Stomach (tissue), 9 donors: ENCODE measurements around the gene ARHGAP1. TPM values are rescaled to one million over a fixed set of nuclear protein-coding genes. Genes with fewer than 3 reads are reported as not detected.
A peak's percentile ranks its signal among the peaks of the same experiment; 100 is the strongest.
"Not testable (repeated sequence)": the region's sequence is repeated elsewhere in the genome, so short reads cannot be mapped to it uniquely, and the experiment has no call there.

Source experiments
- DNase-seq, 2 donors: peaks; one replicate each; pipeline versions ENCODE4 v3.0.0 to v3.0.0-alpha.2; 2013 to 2019
- H3K27ac ChIP-seq, 5 donors: fragments of 200-600 bp in 4 of 5; sonication (generic) in 4 of 5; one replicate each; pipeline ENCODE4 v1.5.1; 2013 to 2019; ENCODE audit warnings: mild to moderate bottlenecking in 1 of 5, moderate library complexity in 1 of 5
- H3K27me3 ChIP-seq, 3 donors: fragments of 200-600 bp; sonication (generic); one replicate each; pipeline ENCODE4 v1.5.1; 2017 to 2019; ENCODE audit warnings: mixed run types in 1 of 3
- H3K36me3 ChIP-seq, 4 donors: fragments of 200-600 bp; sonication (generic); 1 replicate in 3 of 4; 2 replicates in 1 of 4; pipeline ENCODE4 v1.5.1; 2016 to 2019
- H3K4me1 ChIP-seq, 4 donors: fragments of 200-600 bp; sonication (generic); one replicate each; pipeline ENCODE4 v1.5.1; 2016 to 2019
- H3K4me3 ChIP-seq, 4 donors: fragments of 200-600 bp; sonication (generic) in 3 of 4; one replicate each; pipeline ENCODE4 v1.5.1; 2016 to 2019; ENCODE audit warnings: mild to moderate bottlenecking in 1 of 4
- H3K9me3 ChIP-seq, 4 donors: fragments of 200-600 bp; sonication (generic); one replicate each; pipeline ENCODE4 v1.5.1; 2016 to 2019
- CTCF ChIP-seq, 7 experiments: fragments of 450-650 bp in 4 of 7; fragments of 200-600 bp in 3 of 7; sonication (generic) in 3 of 7; IDR thresholded peaks; one replicate each; pipeline ENCODE4 v1.5.1; 2016 to 2019; ENCODE audit warnings: antibody characterized with exemption in 7 of 7, control low read depth in 2 of 7, mild to moderate bottlenecking in 1 of 7
- EP300 ChIP-seq: sonication (generic); formaldehyde crosslinking; IDR thresholded peaks from one replicate; pipeline ENCODE4 v1.6.1; 2017; ENCODE audit warnings: antibody characterized with exemption
- POLR2A ChIP-seq, 4 donors: fragments of 450-650 bp; IDR thresholded peaks; one replicate each; pipeline ENCODE4 v1.6.1; 2016; ENCODE audit warnings: antibody characterized with exemption in 4 of 4, control low read depth in 2 of 4, mild to moderate bottlenecking in 1 of 4, moderate library complexity in 1 of 4
- POLR2AphosphoS5 ChIP-seq, 3 donors: sonication (generic); formaldehyde crosslinking; IDR thresholded peaks; one replicate each; pipeline ENCODE4 v1.6.1; 2016; ENCODE audit warnings: antibody characterized with exemption in 3 of 3
- whole genome bisulfite sequencing, 5 donors: extraction: QIAGEN DNeasy Blood & Tissue Kit in 3 of 5; methylation state at CpG; one replicate each; pipeline versions ENCODE4 v1.1.5 to v1.1.7; 2013 to 2018; 5-methylcytosine and 5-hydroxymethylcytosine counted together
- intact Hi-C: fragments of 100-400 bp; cut with DNase I; formaldehyde crosslinking; loops from one replicate; pipeline ENCODE4 v1.15.1; 2023; ENCODE audit warnings: low total_unique reads
- polyA plus RNA-seq, 3 donors: library from polyadenylated mRNA; stranded (reverse); fragments of 200-250 nt; gene quantifications; one replicate each; pipeline ENCODE4 v1.2.3, GENCODE V29; 2013
- total RNA-seq, 5 donors: library from RNA; depleted of rRNA; stranded (reverse); fragments of >200 nt; gene quantifications; one replicate each; pipeline versions ENCODE4 v1.1.0 to v1.2.3, GENCODE V29; 2014 to 2016
- donor health status: healthy with polysubstance abuse.
- donor health status: Bipolar disorder and iron deficiency.
- donor health status: healthy.

Gene ARHGAP1
- total and polyA plus RNA-seq, 8 donors, result 21.1 to 82.9 (median 31.3) TPM

- H3K27me3 ChIP-seq, result no peaks in the 10 kb centered on the region
- no peak within 1 kb of the TSS for H3K4me3 ChIP-seq
- peaks cover 9 to 22% (median 19%) of the 10 kb centered on the region in 4 donors for H3K4me1 ChIP-seq
- no peaks in the 10 kb centered on the region for H3K9me3 ChIP-seq
- no peaks in the 10 kb centered on the region for H3K36me3 ChIP-seq
- TF ChIP-seq POLR2A (IDR thresholded peaks at IDR 0.05), result no peak
- no peak for TF ChIP-seq CTCF (IDR thresholded peaks at IDR 0.05)
- TF ChIP-seq EP300, result no peak
- TF ChIP-seq POLR2AphosphoS5 (IDR thresholded peaks at IDR 0.05), result no peak
- DNase-seq, result no peak
- H3K27ac ChIP-seq, result peak within 1 kb of the TSS; percentile 54 to 81 (median 59)
- WGBS, 5 donors, result 28 to 76% (median 50%) methylated on average over 7 of the region's 7 CpGs
- intact Hi-C loops, result no loop called here
Measured at GRCh38 chr11:46719048-46719542, 18.7 kb upstream of the ARHGAP1 start, which contains the start of gene F2. Gene F2 (plus strand): TSS chr11:46719213. CDS start chr11:46719236, 23 bp downstream.

- WGBS, 5 donors, result 40 to 60% (median 52%) methylated on average over 11 of the region's 11 CpGs
- Histone ChIP-seq H3K36me3 (no peaks in the 10 kb centered on the region), H3K4me3 (no peak overlapping the region), H3K27me3 (no peaks in the 10 kb centered on the region), H3K4me1 (peaks cover 9 to 22% (median 19%) of the 10 kb centered on the region in 4 donors), H3K9me3 (no peaks in the 10 kb centered on the region), H3K27ac (peak overlapping the region; percentile 54 to 81 (median 59))
- TF ChIP-seq POLR2AphosphoS5 (IDR thresholded peaks at IDR 0.05), result peak in 2 of 3 donors; percentile 57 to 80
- TF ChIP-seq CTCF (IDR thresholded peaks at IDR 0.05), result no peak
- DNase-seq, result peak; percentile 77 to 89
- intact Hi-C loops, result no loop called here
Measured at GRCh38 chr11:46718155-46719019, 18.0 kb upstream of the ARHGAP1 start.

GRCh38 chr11:46717825-46718154 is 17.4 kb upstream of the ARHGAP1 start:
- H3K4me3 ChIP-seq, H3K9me3 ChIP-seq, H3K36me3 ChIP-seq, DNase-seq, H3K27me3 ChIP-seq, intact Hi-C loops: not testable (repeated sequence)
- Histone ChIP-seq H3K27ac (peak overlapping the region; percentile 54 to 81 (median 59)), H3K4me1 (peaks cover 9 to 22% (median 19%) of the 10 kb centered on the region in 4 donors)
- 67 to 94% (median 81%) methylated on average over 2 of the region's 2 CpGs for WGBS, 5 donors

GRCh38 chr11:46712874-46713576 is 12.6 kb upstream of the ARHGAP1 start:
- Histone ChIP-seq H3K27ac (no peak overlapping the region), H3K27me3 (no peaks in the 10 kb centered on the region), H3K4me3 (no peak overlapping the region), H3K9me3 (no peaks in the 10 kb centered on the region), H3K36me3 (peaks cover 0 to 7% (median 6%) of the 10 kb centered on the region in 4 donors), H3K4me1 (peaks cover 0 to 14% (median 7%) of the 10 kb centered on the region in 4 donors)
- 86 to 97% (median 93%) methylated on average over 7 of the region's 7 CpGs for WGBS, 5 donors
- intact Hi-C loops, result no loop called here
- no peak for DNase-seq
- no peak for TF ChIP-seq POLR2A (IDR thresholded peaks at IDR 0.05)
- TF ChIP-seq POLR2AphosphoS5 (IDR thresholded peaks at IDR 0.05), result no peak
- no peak for TF ChIP-seq EP300

- WGBS, 5 donors, result 73 to 84% (median 79%) methylated on average over 5 of the region's 5 CpGs
- H3K9me3 ChIP-seq, result no peaks in the 10 kb centered on the region
- peaks cover 6 to 24% (median 24%) of the 10 kb centered on the region in 4 donors for H3K36me3 ChIP-seq
- no peaks in the 10 kb centered on the region for H3K27me3 ChIP-seq
- H3K4me1 ChIP-seq, result peaks cover 0 to 5% (median 2%) of the 10 kb centered on the region in 4 donors
- no peak for TF ChIP-seq EP300
- no peak for TF ChIP-seq POLR2AphosphoS5 (IDR thresholded peaks at IDR 0.05)
- TF ChIP-seq CTCF (IDR thresholded peaks at IDR 0.05), result no peak
- TF ChIP-seq POLR2A (IDR thresholded peaks at IDR 0.05), result no peak
- H3K4me3 ChIP-seq, result no peak overlapping the region
- intact Hi-C loops, result no loop called here
- peak overlapping the region; percentile 8 to 81 (median 75) for H3K27ac ChIP-seq
- no peak for DNase-seq
Measured at GRCh38 chr11:46711303-46711702, 10.9 kb upstream of the ARHGAP1 start.
